ENCODE measurements around the gene SEC24D. TPM values are rescaled to one million over a fixed set of nuclear protein-coding genes. Genes with fewer than 3 reads are reported as not detected.

SEC24D gene
- total and polyA plus RNA-seq, 2 donors, result 28.9 to 148 TPM

DNA sequence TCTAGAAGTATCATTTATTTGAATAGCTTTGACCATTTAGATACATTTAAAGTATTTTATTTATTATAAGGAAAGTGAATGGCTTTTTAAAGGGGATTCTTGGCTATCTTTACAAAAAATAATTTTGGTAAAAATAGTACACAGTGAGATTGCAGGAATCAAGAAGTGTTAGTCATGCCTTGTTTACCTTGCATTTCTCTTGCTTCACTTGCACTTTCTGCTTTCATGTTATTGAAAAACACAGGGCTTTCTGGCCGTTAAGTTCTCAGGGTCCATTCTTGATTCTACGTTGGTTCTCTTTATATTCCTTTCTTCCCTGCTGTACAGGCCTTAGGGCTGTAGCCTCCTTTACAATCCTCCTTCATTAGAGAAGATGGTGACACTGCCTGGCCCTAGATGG, 21.8 kb upstream of the SEC24D start:
- no peaks in the 10 kb centered on the region for H3K36me3 ChIP-seq (ENCODE audit: insufficient read depth)
- H3K4me3 ChIP-seq (ENCODE audit: low read depth, low read length), result no peak overlapping the region
- no peak for DNase-seq (ENCODE audit: extremely low spot score)
- 85% methylated on average over 2 of the region's 2 CpGs for WGBS
- no peaks in the 10 kb centered on the region for H3K4me1 ChIP-seq (ENCODE audit: insufficient read depth)
- no peak overlapping the region for H3K27ac ChIP-seq (ENCODE audit: low read depth)

DNA sequence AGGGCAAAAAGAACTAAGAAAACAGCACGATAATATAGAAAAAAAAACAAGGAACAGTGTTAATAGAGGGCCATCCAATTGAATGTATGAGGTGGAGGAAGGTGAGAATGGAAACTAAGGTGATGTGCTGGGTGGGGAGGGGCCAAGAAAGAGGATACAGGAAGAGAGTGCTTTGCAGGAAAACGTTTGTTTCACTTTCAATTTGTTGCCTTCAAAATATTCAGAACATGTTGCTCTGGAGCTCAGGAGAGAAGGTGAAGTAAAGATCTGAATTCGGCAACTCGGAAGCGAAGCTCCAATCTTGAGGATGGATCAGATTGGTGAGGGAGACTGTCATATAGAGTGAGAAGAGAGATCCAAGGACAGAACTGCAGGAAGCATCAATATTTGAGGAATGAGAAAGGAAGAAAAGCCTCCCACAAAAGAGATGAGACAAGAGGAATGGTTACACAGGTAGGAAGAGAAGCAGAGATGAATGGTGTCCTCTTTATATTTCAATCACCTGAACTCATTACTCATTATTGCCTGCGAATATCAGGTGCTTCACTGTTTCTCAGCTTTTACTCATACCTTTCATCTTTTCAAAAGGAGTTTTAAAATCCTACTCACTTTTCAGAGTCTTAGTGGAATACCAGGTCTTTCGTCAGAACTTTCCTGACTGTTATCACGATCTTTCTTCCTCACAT, 14.7 kb upstream of the SEC24D start:
- no peaks in the 10 kb centered on the region for H3K36me3 ChIP-seq (ENCODE audit: insufficient read depth)
- H3K27ac ChIP-seq (ENCODE audit: low read depth), result no peak overlapping the region
- no peaks in the 10 kb centered on the region for H3K4me1 ChIP-seq (ENCODE audit: insufficient read depth)
- H3K4me3 ChIP-seq (ENCODE audit: low read depth, low read length), result peak overlapping the region; percentile 47
- WGBS, result 48% methylated on average over 8 of the region's 8 CpGs
- no peak for DNase-seq (ENCODE audit: extremely low spot score)

DNA sequence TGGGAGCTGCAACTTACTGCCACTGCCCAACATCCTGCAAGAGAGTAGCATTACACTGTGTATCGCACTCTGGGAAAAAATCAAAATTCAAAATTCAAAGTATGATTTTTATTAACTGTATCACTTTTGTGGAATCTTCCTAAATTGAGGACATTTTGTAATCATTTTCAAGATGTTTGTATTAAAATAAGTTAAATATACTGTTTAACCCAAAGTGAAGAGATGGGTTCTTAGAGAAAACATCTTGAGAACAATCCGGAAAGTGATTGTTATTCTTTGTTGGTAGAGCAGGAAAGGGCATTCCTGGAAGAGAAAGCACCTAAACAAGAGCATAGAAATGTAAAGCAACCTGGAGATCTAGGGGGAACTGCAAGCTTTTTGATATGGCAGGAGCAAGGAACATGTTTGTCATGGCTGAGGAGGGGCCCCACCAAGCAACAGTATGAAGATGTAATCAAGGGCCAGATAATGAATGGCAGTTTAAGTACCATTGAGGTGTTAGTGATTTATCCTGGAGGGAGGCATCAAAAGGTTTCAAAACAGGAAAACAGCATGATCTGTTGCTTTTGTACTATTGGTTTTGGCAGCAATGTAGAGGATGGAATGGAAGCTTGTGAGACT, 14.1 kb upstream of the SEC24D start:
- Histone ChIP-seq H3K4me1 (ENCODE audit: insufficient read depth) (no peaks in the 10 kb centered on the region), H3K4me3 (ENCODE audit: low read depth, low read length) (peak overlapping the region; percentile 47), H3K27ac (ENCODE audit: low read depth) (no peak overlapping the region), H3K36me3 (ENCODE audit: insufficient read depth) (no peaks in the 10 kb centered on the region)
- no peak for DNase-seq (ENCODE audit: extremely low spot score)
- 95% methylated on average over 2 of the region's 2 CpGs for WGBS

DNA sequence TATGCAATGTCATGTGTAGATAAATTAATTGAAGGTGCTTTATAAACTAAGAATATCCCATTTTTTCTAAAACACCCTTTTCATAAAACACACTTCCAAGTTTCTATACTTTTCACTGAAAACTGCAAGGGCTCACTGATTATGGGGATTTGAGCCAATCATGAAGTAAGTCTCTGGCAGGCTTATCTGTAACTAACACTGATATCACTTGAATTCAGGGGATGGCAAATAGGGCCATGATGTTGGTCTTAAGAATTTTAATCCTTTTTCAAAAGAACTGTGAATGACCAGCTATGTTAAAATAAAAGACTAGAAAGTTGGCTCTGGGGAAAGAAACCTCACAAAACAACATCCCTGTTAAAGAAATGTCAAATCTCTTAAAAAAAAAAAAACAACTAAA, 13.0 kb upstream of the SEC24D start:
- H3K4me1 ChIP-seq (ENCODE audit: insufficient read depth), result no peaks in the 10 kb centered on the region

DNA sequence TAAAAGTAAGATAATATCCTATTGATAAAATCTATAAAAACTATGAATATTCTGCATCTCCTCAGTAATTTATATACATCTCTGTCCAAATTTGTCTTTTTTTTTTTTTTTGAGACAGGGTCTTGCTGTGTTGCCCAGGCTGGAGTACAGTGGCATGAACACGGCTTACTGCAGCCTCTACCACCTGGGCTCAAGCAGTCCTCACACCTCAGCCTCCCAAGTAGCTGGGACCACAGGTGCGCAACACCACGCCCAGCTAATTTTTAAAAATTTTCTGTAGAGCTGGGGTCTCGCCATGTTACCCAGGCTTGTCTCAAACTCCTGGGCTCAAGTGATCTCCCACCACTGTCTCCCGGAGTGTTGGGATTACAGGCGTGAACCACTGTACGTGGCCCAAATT, 12.3 kb upstream of the SEC24D start:
- H3K36me3 ChIP-seq (ENCODE audit: insufficient read depth), result no peaks in the 10 kb centered on the region
- H3K4me3 ChIP-seq (ENCODE audit: low read depth, low read length), result no peak overlapping the region
- no peak for DNase-seq (ENCODE audit: extremely low spot score)
- H3K27ac ChIP-seq (ENCODE audit: low read depth), result no peak overlapping the region
- WGBS, result 97% methylated on average over 7 of the region's 7 CpGs
- no peaks in the 10 kb centered on the region for H3K4me1 ChIP-seq (ENCODE audit: insufficient read depth)

More for the DNA sequence above, 13.0 kb upstream of the SEC24D start:
- Histone ChIP-seq H3K4me3 (ENCODE audit: low read depth, low read length) (no peak overlapping the region), H3K36me3 (ENCODE audit: insufficient read depth) (no peaks in the 10 kb centered on the region), H3K27ac (ENCODE audit: low read depth) (no peak overlapping the region)
- no peak for DNase-seq (ENCODE audit: extremely low spot score)

DNA sequence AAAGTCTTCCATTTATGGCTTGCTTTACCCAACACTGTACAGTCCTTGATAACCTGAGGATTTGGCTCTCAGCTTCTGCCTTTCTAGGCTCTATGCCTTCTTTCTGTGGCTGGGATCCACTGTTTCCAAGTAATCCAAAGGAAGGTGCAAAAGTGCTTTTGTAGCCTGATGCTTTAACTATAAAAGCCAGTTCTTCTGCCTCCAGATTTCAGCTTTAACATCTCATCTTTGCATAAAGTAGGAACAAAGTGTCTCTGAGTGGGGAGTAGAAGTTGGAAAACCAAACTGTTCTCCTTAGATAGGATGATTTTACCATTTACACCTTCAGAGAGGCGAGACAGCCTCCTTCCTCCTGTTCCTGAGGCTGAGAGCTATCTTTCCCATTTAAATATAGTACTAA, 11.1 kb upstream of the SEC24D start:
- Histone ChIP-seq H3K4me3 (ENCODE audit: low read depth, low read length) (no peak overlapping the region), H3K4me1 (ENCODE audit: insufficient read depth) (no peaks in the 10 kb centered on the region), H3K36me3 (ENCODE audit: insufficient read depth) (no peaks in the 10 kb centered on the region), H3K27ac (ENCODE audit: low read depth) (no peak overlapping the region)
- WGBS, result 77% methylated on average over 1 of the region's 1 CpG
- DNase-seq (ENCODE audit: extremely low spot score), result no peak

DNA sequence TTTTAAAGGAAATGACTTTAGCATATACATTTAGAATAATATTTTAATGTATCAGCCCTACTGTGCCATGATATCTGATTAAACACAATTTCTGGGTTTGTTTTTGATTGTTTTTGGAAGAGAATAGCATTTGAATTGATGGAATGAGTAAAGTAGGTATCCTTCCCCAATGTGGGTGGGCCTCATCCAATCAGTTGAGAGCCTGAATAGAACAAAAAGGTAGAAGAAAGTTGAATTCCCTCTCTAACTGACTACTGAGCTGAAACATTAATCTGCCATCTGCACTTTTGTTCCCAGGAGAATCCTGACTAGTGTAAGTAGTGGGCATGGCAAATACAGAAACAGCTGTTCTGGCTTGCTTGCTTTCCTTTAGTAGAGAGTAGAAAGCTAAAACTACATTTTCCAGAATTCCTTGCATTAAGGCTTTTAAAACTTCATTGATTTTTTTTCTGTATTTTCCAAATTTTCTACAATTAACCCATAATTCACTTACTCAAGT, 9.7 kb upstream of the SEC24D start:
- Histone ChIP-seq H3K4me3 (ENCODE audit: low read depth, low read length) (no peak overlapping the region), H3K27ac (ENCODE audit: low read depth) (no peak overlapping the region), H3K4me1 (ENCODE audit: insufficient read depth) (no peaks in the 10 kb centered on the region), H3K36me3 (ENCODE audit: insufficient read depth) (no peaks in the 10 kb centered on the region)
- no peak for DNase-seq (ENCODE audit: extremely low spot score)

DNA sequence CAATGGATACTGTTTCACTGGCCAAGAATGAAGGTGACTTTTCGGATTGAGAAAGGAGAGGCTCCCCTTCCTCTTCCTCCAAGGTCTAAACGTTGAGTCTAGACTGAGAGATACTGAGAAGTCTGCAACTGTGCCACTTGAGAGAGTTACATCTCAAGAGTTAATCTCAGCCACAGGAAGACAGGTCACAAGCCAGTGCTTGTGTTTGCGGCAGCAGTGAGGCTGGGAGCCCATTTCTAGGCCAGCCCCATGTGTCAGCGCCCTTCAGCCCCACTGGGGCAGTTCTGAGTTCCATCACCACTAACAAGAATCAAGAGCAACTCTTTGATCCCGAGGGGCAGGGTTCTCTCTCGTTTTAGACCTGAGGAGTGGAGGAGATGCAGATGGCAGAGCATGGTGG, 7.3 kb upstream of the SEC24D start:
- Histone ChIP-seq H3K27ac (ENCODE audit: low read depth) (no peak overlapping the region), H3K4me1 (ENCODE audit: insufficient read depth) (no peaks in the 10 kb centered on the region), H3K4me3 (ENCODE audit: low read depth, low read length) (no peak overlapping the region), H3K36me3 (ENCODE audit: insufficient read depth) (no peaks in the 10 kb centered on the region)
- DNase-seq (ENCODE audit: extremely low spot score), result no peak
- WGBS, result 77% methylated on average over 6 of the region's 6 CpGs

DNA sequence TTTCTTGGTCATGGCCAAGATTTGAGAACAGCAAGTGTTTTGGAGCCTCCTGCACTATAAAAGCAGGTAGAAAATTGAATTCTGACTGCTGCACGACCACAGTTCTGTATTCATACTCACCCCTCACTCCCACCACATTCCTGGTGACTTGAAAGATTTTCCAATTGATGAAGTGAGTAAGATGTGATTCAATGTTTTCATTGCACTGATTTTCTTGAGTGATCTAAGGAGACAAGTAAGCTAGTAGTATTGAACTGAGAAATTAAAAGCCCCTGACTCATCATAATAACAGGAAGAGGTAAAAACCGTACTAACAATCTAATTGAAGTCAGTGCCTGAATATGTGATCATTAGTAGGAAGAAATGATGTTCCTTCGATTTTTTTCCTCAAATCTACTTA, 6.1 kb upstream of the SEC24D start:
- Histone ChIP-seq H3K4me1 (ENCODE audit: insufficient read depth) (no peaks in the 10 kb centered on the region), H3K27ac (ENCODE audit: low read depth) (no peak overlapping the region), H3K36me3 (ENCODE audit: insufficient read depth) (no peaks in the 10 kb centered on the region), H3K4me3 (ENCODE audit: low read depth, low read length) (no peak overlapping the region)
- no peak for DNase-seq (ENCODE audit: extremely low spot score)
- 84% methylated on average over 3 of the region's 3 CpGs for WGBS

DNA sequence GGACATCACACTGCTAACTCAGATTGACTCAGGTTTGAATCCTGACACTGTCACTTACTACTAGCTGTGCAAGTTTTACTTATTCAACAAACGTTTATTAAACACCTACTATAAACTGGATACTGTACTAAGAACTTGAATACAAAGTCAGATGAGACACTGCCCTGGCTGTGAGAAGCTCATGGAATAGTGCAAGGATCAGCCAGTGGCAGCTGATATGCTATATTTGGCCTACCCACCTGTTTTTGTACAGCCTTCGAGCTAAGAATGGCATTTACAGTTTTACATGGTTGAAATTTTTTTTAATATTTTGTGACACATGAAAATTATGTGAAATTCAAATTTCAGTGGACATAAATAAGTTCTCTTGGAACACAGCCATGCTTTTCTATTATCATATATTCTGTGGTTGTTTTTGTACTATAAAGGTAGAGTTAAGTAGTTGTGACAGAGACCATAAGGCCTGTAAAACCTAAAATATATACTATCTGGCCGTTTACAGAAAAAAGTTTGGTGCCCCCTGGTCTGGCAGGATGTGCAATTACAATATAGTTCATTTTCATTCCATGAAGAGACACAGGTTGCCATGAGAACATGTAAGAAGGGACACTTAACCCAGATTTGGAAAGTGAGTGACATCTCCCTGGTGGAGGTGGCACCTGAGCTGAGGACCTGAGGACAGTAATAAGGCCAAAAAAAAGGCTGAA, 3.4 kb upstream of the SEC24D start:
- H3K4me1 ChIP-seq (ENCODE audit: insufficient read depth), result no peaks in the 10 kb centered on the region
- H3K27ac ChIP-seq (ENCODE audit: low read depth), result no peak overlapping the region
- no peak overlapping the region for H3K4me3 ChIP-seq (ENCODE audit: low read depth, low read length)
- DNase-seq (ENCODE audit: extremely low spot score), result no peak
- 62% methylated on average over 3 of the region's 3 CpGs for WGBS
- H3K36me3 ChIP-seq (ENCODE audit: insufficient read depth), result no peaks in the 10 kb centered on the region

DNA sequence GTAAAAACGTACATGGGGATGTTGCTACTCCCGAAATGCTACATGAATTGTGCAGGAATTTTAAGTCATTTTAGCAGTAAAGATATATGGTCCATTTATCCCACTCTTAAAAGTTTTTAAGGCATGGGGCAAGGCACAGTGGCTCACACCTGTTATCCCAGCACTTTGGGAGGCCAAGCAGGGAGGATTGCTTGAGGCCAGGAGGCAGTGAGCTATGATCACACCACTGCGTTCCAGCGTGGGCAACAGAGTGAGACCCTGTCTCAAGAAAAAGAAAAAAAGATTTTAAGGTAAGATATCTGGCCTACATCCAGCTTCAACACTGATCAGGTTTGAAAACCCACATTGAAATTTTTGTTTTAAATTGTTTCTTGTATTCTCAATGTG, 1.2 kb upstream of the SEC24D start:
- no peak overlapping the region for H3K27ac ChIP-seq (ENCODE audit: low read depth)
- no peak for DNase-seq (ENCODE audit: extremely low spot score)
- WGBS, result 73% methylated on average over 4 of the region's 4 CpGs

DNA sequence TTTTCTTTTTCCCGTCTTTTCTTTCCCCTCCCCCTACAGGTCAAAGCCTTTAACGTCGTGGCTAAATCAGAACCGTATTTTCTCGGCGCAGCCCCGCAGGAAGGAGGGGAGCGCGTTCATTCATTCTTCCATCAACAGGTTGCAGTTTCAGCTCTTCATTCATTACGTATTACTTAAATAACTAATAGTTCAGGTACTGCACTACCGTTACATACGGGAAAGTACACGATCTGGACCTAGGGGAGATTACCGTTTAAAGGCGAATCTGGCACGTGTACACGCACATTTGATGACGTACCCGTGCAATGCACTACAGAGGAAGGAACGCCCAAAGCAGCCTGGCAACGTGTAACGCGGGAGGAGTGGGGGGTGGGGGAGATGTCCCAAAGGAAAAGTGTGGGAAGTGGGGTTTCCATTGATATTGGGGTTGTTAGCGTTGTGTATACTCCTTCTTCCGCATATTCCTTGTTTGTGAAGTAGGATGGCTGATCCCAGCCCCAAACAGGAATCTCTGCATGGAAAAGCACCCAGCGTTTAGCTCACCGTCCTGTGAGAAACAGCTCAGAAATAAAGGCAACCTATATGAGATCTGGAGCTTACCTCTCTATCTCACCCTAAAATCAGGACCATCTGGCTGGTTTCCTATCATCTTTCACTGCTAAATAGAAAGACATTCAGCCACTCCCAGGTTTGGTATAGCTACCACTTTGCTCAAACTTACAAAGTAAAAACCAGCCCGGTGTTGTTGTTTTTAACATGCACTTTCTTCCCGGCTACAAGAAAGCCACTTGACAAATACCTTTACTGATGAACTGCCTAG, 585 bp upstream of the SEC24D start:
- WGBS, result 3% methylated on average over 29 of the region's 29 CpGs
- H3K4me1 ChIP-seq (ENCODE audit: insufficient read depth), result no peaks in the 10 kb centered on the region
- peak; percentile 37 for DNase-seq (ENCODE audit: extremely low spot score)
- H3K36me3 ChIP-seq (ENCODE audit: insufficient read depth), result no peaks in the 10 kb centered on the region
- no peak overlapping the region for H3K27ac ChIP-seq (ENCODE audit: low read depth)
- H3K4me3 ChIP-seq (ENCODE audit: low read depth, low read length), result peak overlapping the region; percentile 91

More for the DNA sequence above, 1.2 kb upstream of the SEC24D start:
- H3K4me1 ChIP-seq (ENCODE audit: insufficient read depth), result no peaks in the 10 kb centered on the region
- H3K4me3 ChIP-seq (ENCODE audit: low read depth, low read length), result no peak overlapping the region
- no peaks in the 10 kb centered on the region for H3K36me3 ChIP-seq (ENCODE audit: insufficient read depth)

DNA sequence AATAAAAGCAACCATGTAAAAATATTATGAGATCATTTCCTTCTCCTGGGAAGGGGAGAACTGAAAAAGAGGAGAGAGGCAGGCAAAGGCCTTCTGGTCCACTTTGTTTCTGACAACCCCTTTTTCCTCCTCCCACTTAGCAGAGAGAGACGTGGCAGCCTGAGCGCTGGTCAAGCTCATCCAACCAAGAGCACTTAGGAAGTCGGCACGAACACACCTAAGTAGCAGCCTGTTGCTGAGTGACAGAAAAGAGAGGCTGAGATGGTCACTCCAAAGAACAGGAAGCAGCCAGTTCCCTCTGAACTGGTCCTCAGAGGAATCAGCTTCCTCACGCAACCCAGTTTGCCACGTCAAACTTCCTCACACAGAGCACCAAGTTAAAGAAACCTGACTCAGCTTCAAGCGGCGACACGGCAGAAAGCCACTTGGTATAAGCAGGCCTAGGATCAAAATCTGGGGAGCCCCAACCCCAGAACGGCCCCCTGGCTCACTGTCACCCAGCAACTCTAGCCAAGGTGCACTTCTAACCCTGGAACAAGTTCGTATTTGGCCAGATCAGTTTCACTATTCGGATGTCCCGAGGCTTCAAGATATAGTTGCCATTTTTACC, 861 bp downstream of the SEC24D start:
- under 1% methylated on average over 13 of the region's 13 CpGs for WGBS
- H3K4me1 ChIP-seq (ENCODE audit: insufficient read depth), result no peaks in the 10 kb centered on the region
- H3K36me3 ChIP-seq (ENCODE audit: insufficient read depth), result no peaks in the 10 kb centered on the region
- H3K4me3 ChIP-seq (ENCODE audit: low read depth, low read length), result peak overlapping the region; percentile 91
- DNase-seq (ENCODE audit: extremely low spot score), result peak; percentile 45
- peak overlapping the region; percentile 51 for H3K27ac ChIP-seq (ENCODE audit: low read depth)
